Left renal pelvis (tissue), 4 donors: ENCODE results near the gene ERBB2. TPM values are rescaled to one million over a fixed set of nuclear protein-coding genes. Genes with fewer than 3 reads are reported as not detected.
"Not testable (repeated sequence)": the region's sequence is repeated elsewhere in the genome, so short reads cannot be mapped to it uniquely, and the experiment has no call there.

Source experiments
- DNase-seq, 4 donors: peaks; one replicate each; pipeline ENCODE4 v3.0.0-alpha.2; 2013; ENCODE audit warnings: low read depth in 4 of 4, low spot score in 3 of 4
- polyA plus RNA-seq, 4 donors: library from polyadenylated mRNA; unstranded; fragments of 120-200 nt; gene quantifications; one replicate each; pipeline ENCODE4 v1.2.1, GENCODE V29; 2013; ENCODE audit not compliant: insufficient read length in 4 of 4

The ERBB2 gene
- polyA plus RNA-seq, 4 donors, result 103 to 205 (median 178) TPM

GRCh38 chr17:39755554-39756379, 55.9 kb downstream of the ERBB2 start:
- no peak for DNase-seq

DNA sequence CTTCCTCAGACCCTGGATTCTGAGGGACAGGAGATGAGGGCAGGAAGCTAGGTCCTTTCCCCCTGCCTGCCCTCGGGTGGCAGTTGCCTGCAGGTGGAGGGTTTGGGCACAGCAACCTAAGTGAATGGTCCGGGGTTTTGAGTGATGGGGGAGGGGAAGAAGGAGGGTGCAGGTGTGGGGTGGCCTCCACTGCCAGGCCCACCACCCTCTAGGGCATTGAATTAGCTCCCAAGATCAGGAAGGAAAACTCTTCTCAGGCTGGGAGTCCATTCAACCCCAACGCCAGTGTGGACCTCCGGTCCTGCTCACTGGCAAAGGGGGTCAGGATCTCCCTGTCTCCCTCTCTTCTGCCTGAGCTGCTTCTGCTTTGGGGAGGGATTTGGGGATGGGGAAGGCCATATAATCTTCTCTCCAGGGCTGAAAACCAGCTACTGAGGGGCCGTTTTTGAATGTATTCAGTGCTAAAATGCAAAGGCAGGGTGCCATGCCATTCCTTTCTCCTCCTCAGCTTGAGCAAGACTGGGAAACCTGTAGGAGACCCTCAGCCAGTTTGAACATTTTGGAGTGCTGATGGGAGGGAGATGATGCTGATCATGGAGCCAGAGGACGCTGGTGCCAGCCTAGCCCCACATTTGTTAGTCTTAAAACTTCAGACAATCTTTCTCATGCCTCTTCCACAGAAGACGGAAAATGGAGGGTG, 56.7 kb downstream of the ERBB2 start:
- DNase-seq, result no peak

DNA sequence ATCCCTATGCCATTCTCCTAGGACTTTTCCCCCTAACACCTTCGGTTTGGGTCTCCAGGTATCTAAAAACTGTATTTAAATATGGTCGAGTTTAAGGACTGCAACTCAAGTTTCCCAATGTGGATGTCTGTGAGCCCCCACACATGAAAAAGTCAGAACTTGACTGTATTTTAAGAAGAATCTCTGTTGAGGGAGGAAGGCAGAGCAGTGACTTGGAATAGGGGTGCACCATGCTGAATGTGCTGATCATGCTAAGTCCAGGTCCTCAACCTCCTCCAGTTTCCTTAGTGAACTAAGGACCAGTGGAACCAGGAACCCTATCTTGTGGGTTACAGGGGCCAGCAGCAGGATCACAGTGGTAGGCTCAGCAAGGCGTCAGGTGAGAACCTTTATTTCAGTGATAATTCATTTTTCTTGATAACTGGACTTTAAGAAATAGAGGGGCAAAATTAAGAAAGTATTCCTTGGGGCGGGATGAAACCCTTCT, 57.4 kb downstream of the ERBB2 start:
- no peak for DNase-seq

DNA sequence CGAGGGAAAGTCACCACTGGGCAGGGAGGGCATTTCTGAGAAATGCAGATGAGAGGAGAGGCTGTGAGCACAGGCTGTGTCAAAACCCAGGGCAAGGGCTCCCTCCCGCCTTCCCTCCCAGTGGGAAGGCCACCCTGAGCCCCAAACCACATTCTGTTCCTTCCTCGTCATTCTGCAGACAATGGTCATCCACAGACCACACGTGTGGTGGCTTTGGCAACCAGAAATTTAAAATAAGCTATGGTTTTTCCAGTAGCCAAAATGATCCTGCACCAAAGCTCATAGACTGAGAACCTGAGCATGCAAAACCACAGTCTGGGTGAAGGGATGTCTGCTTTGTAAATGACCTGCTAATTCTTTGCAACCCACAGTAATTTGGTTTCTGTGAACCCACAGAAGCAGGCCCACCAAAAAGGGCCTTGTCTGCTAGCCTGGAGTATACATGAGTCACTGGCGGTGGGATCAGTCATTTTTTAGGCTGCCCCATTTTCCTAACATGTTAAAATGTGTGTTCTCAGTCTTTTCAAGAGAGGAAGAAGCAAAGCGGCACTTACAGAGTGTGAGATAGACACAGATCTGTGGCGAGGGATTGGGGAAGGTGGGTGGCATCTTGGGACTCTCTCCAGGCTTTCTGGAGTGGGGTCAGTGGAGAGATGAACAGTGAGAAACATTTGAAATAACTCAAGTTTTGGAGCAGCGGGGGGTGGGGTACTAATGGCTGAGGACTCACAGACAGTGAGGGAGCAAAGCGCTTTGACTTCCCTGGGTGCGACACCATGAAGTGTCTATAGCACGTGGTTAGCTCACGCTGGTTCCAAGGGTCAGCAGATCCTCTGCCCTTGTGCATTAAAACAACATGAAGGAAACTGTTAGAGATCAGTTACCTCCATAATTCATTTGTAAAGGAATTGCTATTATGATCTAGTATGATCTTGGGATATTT, 58.3 kb downstream of the ERBB2 start:
- DNase-seq, result no peak

- no peak for DNase-seq
Measured at GRCh38 chr17:39759204-39759603, 59.3 kb downstream of the ERBB2 start.

DNA sequence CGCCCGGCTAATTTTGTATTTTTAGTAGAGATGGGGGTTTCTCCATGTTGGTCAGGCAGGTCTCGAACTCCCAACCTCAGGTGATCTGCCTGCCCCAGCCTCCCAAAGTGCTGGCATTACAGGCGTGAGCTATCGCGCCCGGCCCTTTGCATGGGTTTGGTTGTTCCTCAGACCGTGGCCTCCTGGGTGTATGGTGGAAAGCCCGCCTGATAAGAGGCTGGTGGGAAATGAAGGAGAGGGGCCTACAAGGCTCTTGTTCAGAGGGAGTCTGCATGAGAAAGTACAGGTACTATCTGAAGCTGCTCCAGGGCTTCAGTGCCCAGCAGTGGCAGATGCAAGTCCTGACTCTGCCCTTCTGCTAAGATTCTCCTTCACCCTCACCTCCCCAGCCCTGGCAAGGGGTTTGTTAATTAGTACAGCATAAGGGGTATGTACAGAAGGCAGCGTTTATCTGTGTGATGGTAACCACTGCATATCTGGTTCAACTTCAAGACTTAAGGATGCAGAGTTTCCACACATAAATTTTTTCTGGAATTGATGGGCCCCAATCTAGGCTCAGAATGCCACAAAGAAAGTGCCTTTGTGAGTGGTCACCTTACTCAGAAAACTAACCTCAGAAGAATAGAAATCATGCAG, 62.1 kb downstream of the ERBB2 start:
- no peak for DNase-seq

DNA sequence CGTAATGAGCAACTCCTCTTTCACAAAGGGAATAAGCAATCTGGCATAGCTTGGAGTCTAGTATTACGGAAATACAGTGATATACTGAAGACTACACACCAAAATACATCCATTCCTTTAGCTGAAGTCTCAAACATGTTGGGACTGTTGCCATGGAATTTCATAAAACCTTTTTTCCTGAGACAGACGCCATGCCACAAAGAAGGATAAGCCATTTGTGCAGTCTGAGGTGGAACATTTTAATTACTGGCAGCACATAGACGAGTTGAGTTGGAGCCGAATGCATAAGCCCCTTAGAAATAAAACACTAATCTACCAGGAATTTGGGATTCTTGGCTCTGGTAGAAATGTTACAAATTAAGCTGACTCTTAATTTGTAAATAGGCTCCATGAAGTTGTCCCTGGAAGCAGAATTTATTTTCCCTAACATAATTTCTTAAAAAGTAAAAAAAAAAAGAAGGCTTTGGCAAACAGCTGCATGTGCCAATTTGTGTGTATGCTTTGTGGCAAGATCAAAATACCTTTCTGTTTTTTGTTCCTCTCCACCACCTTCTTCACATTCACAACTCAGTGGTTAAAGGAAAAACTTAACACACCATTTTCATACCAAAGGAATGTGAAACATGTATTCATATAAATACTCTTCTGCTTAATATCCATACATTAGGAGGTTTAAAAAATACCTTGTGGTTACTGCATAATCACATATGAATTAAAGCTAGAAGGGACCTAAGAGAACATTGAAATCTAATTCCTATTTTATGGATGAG, 63.4 kb downstream of the ERBB2 start:
- no peak for DNase-seq

DNA sequence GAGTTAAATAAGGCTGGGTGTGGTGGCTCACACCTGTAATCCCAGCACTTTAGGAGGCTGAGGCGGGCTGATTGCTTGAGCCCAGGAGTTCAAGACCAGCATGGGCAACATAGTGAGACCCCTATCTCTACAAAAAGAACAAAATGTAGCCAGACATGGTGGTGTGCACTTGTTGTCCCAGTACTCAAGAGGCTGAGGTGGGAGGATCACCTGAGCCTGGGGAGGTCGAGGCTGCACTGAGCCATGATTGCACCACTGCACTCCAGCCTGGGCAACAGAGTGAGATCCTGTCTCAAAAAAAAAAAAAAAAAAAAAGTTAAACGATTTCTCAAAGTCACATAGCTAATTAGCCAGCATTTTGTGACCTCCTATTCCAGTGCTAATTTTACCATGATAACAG, 64.3 kb downstream of the ERBB2 start:
- not testable (repeated sequence) for DNase-seq

DNA sequence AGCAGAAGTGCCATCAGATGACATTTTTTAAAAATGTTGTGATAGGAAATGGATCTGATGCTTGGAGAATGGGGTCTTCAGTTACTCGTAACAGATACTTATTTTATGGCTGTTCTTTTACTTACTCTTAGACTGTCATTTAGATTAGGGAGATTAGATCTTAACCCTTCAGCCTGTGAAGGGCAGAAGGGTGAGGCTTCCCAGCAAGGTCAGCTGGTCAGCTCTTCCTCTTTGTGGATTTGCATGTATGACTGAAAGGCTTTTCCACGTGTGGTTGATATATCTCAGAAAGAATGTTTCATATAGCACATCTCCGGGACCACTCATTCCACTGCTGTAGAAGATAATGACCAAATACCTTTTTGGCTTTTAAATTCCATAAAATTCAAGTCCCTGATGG, 65.3 kb downstream of the ERBB2 start:
- no peak for DNase-seq

GRCh38 chr17:39765766-39766165, 65.9 kb downstream of the ERBB2 start:
- DNase-seq, result no peak

DNA sequence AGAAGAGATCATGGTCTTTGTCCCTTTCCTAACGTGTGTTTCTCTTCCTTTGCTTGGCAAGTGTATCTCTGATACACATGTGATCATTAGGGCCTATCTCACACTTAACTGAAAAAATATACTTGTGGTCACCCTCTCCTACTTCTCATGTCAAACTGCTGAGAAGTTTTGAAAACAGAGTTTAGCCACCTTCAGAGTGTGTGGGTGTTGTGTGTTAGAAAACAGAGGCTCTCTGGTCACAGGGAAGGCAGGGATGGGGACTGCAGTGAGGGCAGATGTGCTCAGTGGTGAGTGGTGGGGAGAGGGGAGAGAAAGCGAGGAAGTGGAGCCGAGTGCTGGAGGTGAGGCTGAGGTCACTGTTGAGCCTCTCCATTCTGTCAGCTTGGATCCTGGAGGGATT, 67.3 kb downstream of the ERBB2 start:
- DNase-seq, result no peak

GRCh38 chr17:39769974-39770587, 70.2 kb downstream of the ERBB2 start:
- DNase-seq, result no peak

- DNase-seq, result no peak
Measured at GRCh38 chr17:39772415-39772814, 72.6 kb downstream of the ERBB2 start.

DNA sequence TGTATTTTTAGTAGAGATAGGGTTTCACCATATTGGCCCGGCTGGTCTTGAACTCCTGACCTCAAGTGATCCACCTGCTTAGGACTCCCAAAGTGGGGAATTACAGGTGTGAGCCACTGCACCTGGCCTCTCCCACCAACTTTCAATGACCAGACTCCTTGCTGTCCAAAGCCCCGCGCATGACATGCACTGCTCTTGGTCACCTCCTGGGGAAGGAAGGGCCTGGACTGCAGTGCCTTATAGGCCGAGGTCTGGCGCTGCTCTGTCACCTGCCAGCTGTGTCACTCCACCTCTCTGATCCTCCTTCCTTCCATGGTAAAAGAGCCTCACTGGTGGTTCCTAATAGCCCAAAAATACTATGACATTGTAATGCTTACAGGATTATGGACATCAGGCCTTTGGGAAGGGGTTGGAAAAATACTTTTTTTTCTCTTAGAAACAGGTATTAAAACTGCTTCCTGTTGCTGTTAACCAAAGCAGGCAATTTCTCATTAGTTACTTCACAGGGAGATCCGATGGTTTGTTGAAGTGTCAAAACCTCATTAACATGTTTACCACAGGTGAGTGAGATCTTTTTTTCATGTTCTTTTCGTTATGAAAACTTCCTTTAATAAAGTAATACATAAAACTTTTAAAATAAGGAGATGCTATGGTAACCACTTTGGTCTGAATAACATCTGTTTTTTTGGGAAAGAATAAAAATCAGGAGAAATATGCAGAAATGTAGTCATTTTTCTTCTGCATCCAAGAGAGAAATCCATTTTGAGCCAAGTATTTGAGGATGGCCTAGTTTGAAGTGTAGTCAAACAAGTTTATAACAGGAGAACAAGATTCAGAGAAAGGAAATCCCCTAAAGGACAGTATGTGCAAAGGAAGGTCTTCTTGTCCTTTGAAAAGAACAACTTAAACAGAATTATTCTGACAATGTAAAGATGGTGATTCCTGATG, 73.4 kb downstream of the ERBB2 start:
- no peak for DNase-seq

- no peak for DNase-seq
Measured at GRCh38 chr17:39774047-39774446, 74.2 kb downstream of the ERBB2 start.

DNA sequence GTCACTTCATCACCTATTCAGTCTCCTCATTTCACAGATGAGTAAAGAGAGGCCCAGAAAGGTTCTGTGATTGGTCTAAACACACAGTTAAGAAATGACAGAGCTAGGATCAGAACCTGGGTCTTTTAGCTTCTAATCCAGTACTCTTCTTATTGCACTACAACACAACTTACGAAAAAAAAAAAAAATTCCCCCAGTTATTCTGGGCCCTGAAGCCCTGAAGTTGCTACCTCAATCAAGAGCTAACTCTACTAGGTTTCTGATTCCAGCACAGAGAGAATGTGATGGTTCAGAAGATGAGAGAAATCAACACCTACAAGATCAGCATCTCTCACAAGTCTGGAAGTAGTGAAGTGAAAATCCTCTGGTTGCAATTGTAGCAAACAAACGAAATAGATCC, 75.2 kb downstream of the ERBB2 start:
- DNase-seq, result no peak

GRCh38 chr17:39776252-39776651, 76.4 kb downstream of the ERBB2 start:
- DNase-seq, result no peak
